ENCODE results near the gene ASIC1. TPM values are rescaled to one million over a fixed set of nuclear protein-coding genes. Genes with fewer than 3 reads are reported as not detected.
A peak's percentile ranks its signal among the peaks of the same experiment; 100 is the strongest.

The ASIC1 gene
- total RNA-seq, 1 donor from 2014 or later = 4.5 TPM

DNA sequence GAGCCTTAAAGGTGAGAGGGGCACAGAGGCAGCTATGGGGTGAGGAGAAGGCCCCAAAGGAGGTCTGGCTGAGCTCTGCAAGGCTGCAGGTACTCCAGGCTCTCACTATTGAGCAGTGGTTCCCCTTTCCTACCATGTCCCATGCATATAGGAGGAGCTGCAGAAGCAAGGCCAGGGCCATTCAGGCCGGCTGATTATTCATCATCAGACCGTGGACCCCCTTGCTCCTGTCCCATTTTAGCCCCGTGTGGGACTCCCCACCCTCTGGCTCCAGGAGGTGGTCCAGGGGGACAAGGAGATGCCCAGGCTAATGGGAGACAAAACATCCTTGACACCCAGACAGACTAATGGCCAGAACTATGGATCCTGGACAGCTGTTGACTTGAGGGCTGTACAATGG is 49.5 kb downstream of the ASIC1 start:
- DNase-seq (ENCODE audit: low read depth) = no peak

DNA sequence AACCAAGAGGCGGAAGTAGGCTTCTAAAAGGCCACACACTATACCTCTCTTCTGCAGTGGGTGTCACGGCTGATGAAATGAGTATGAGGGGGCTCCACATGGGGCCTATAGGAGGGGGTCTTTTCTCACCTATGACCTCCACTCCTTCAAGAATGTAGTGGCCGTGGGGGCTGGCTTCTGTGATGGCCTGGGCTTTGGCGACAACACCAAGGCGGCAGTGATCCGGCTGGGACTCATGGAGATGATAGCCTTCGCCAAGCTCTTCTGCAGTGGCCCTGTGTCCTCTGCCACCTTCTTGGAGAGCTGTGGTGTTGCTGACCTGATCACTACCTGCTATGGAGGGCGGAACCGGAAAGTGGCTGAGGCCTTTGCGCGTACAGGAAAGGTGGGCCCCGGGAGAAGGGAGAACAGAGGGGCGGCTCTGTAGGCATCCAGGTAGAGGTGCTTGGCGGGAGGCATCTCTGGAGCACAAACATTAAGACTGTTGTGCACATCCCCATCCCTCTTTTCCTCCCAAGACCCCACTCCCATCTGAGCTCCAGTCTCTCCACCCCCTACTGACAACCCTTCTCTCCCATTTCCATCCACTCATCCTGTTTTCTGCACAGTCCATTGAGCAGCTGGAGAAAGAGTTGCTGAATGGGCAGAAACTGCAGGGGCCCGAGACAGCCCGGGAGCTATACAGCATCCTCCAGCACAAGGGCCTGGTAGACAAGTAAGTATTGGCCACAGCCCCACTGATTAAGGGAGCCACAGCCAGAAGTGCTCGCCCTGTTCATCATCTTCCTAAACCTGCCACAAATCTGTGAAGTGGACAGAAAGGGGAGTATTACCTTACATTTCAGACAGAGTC is 50.2 kb downstream of the ASIC1 start:
- DNase-seq (ENCODE audit: low read depth) = no peak

DNA sequence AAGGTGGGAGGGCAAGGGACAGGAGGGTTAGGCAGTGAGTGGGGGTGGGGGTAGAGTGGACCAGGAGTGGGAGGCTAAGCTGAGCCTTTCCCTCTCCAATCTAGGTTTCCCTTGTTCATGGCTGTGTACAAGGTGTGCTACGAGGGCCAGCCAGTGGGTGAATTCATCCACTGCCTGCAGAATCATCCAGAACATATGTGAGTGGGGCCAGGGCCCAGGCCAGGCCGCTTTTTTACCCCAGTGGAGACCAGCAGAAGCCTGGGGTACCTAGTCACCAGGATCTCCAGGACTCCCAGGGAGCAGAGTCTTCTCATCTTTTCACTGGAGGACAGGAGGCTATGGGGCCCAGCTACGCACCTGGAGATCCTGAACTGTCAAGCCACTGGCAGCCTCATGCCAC is 51.9 kb downstream of the ASIC1 start:
- DNase-seq (ENCODE audit: low read depth) = no peak

DNA sequence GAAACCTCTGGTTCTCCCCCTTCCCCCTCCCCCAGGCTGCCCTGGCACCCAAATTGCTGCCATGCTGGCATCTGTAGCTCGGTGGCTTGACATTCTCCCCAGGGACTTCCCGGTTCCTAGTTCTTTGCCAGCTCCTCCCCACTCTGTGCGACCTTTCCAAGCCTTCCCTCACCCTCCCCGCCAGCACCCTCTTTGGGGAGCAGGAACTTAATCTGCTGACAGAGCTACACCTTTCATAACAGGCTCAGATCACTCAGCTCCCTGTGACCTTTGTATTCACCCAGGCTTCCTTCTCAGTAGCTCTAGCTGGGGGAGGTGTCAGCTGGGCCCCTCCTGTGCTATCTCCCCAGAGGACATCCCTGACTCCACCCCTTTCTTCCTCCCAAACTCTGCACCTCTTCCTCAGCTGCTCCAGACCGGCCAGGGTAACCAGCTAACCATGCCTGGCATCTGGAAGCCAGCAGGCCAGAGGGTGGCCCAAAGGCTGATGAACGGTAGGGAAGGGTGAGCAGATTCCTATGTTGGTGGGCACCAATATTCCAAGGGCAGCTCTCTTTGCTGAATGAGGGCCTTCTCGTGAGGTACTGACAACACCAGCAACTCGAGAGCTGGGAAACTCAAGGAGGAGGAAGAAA is 52.8 kb downstream of the ASIC1 start:
- peak; percentile 76 for DNase-seq (ENCODE audit: low read depth)

DNA sequence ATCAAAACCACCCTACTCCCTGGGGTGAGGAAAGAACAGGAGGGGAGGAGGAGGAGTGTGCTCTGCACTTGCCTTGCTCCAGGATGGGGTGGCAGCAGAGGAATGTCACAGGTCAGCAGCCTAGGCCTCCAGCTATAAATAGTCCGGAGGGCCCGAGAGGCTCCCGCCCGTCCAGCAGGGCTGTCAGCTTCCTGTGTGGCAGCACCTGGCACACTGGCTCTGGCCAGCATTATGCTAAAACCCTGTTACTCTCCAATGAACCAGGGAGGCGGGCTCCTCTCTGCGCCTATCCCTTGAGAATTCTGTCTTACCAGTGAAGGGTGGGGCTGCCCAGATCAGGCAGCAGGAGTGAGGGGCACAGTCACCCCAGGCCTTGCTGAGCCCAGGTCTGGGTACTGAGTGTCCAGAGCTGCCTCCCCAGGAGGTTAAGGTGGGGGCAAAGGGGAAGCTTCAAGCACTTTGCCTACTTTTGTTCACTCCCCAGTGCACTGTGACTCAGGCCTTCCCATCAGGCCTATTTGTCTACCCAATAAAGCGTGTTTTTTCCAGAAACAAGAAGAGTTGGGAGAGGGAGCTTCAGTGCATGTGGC is 53.5 kb downstream of the ASIC1 start:
- DNase-seq (ENCODE audit: low read depth) = peak; percentile 93

DNA sequence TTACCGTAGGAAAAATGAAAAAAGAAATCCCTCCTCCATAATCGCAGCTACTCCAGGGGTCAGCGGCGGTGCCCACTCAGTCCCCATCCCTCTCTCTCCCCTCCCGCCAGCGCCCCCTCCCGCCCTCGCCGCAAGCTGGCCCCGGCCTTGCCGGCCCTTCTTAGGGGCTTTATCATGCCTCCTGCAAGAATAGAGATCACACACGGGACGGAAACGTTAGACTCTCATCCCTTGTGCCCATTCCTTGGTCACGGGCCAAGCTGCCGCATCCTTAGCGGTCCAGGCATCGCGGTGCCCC is 53.9 kb downstream of the ASIC1 start:
- no peak for DNase-seq (ENCODE audit: low read depth)

DNA sequence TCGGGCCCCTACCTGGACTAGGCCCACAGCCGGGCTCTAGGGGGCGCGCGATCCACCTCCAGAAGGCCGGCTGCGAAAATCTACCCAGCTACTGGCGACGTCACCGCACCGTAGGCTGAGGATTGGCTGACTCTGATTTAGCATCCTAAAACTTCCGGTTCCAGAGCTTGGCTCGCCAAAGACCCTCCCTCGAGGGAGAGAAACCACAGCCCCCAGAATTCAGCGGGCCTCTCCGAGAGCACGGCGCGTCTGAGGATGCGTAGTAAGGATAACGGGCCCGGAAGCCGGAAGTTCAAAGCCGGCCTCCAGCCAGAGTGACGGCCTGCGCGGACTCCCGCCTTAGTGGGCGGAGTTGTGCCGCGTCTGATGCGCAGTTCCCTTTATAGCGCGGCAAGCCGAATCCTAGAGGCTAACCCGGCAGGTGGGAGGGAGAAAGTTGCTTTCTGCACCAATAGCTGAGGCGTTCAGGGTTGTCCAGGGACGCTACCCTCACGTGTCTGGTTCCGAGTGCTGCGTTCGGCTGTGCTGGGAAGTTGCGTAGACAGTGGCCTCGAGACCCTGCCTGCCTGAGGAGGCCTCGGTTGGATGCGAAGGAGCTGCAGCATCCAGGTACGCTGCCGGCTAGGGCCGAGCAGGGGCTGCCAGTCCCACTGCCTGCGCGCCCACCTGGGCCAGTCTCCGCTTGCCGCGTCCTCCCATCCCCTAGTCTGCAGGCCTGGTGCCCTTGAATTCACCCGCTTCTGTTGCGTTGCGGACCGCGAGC is 54.5 kb downstream of the ASIC1 start, which contains the start of gene COX14:
Gene COX14, plus strand, starts transcription at position 544 of the 763 bp plus-strand sequence. CDS start 7,808 bp downstream, outside the sequence.
- peak; percentile 100 for DNase-seq (ENCODE audit: low read depth)

DNA sequence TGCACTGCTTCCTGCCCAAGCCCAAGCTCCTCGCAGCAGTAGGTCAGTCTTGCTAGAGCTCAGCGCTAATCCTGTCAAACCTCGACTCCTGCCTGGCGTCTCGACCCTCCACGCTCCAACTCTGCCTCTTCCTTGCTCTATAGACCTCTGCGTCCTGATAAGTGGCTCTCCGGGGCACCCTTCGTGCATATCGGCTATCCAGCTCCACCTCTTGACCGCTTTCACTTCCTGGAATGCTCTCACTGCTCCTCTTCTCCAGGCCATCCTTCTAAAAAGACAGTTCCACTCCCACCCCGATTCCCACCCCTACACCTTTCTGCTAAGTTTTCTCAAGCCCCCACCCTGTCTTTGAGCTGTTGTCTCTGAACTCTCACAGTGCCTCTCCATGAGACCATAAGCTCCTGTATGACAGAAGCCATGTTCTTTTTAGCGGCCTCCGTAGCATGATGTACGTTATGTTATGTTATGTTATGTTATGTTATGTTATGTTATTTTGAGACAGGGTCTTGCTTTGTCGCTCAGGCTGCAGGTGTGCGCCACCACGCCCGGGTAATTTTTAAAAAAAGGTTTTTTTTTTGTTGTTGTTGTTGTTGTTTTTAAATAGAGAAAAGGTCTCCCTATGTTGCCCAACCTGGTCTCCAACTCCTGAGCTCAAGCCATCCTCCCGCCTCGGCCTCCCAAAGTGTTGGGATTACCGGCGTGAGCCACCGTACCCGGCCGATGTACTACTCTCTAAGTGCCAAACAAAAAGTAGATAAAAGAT is 55.2 kb downstream of the ASIC1 start:
- no peak for DNase-seq (ENCODE audit: low read depth)

DNA sequence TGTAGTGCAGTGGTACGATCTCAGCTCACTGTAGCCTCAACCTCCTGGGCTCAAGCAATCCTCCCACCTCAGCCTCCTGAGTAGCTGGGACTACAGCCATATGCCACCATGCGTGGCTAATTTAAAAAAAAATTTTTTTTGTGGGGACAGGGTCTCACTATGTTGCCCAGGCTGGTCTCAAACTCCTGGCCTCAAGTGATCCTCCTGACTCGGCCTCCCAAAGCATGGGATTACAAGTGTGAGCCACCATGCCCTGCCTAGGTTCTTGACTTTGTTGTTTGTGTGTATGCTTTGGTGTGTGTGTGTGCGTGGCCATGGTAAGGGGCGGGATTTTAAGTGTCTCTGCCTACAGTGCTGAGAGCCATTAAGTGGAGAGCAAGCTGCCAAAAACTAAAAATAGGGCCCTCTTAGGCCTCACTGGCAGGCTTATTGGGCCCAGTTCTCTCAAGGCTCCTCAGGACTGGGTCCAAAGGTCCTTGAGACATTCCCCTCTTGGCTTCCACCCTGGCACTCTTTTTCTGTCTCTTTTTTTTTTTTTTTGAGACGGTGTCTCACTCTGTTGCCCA is 59.7 kb downstream of the ASIC1 start:
- no peak for DNase-seq (ENCODE audit: low read depth)

DNA sequence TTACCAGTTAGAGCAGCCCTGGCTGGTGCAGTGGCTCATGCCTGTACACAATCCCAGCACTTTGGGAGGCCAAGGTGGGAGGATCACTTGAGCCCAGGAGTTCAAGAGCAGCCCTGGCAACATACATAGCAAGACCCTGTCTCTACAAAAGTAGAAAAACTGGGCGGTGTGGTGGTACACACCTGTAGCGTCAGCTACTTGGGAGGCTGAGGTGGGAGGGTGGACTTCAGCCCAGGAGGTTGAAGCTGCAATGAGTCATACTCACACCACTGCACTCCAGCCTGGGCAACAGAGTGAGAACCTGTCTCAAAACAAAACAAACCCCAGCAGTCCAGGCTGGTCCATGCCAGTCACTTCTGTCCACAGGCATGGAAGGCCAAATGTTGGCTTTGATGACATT is 62.0 kb downstream of the ASIC1 start:
- DNase-seq (ENCODE audit: low read depth) = no peak

DNA sequence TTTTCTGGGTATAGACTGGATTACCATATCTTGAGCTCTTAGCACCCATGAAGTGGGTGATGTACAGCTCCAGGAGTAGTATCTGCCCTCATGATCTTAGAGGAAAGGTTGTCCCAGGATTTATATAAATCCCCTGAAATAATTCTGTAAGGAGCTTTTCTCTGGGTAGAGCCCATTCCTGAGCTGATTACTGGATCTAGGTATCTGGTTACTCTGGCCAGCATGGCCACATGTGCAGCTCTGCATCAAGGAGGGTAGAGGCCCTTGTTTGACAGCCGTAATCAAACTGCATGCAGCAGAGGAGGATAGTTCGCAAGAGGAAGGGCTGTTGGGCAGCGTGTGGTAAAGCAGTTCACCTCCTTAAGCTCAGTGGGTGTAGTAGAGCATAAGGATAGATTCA is 63.1 kb downstream of the ASIC1 start:
- no peak for DNase-seq (ENCODE audit: low read depth)

DNA sequence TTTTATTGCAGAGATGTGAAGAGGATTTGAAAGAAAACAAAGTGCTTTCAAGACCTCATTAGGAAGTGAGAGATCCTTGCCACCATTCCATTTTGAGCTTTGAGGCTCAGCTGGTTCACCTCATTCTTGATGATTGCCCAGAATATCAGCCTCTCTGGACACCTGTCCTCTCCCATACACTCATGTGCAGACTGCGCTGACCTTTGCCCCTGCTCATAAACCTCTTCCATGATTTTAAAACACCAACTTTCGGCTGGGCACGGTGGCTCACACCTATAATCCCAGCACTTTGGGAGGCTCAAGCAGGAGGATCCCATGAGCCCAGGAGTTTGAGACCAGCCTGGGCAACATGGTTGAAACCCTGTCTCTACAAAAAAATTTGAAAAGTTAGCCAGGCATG is 63.6 kb downstream of the ASIC1 start:
- no peak for DNase-seq (ENCODE audit: low read depth)

DNA sequence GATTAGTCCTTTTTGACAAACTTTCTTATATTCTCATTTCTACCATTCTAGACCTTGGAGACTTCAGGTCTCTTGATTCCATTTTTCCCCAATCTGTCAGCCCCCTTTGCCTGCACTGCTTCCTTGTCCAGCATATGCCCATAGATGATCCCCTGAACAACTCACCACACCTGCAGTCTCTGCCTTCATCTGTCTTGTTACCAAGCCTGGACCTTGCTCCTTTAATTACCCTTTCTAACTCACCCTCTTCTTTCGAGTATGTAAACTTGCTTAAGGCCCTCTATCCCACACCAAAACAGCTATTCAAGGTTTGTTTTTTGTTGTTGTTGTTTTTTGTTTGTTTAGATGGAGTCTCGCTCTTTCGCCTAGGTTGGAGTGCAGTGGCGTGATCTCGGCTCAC is 64.2 kb downstream of the ASIC1 start:
- no peak for DNase-seq (ENCODE audit: low read depth)

DNA sequence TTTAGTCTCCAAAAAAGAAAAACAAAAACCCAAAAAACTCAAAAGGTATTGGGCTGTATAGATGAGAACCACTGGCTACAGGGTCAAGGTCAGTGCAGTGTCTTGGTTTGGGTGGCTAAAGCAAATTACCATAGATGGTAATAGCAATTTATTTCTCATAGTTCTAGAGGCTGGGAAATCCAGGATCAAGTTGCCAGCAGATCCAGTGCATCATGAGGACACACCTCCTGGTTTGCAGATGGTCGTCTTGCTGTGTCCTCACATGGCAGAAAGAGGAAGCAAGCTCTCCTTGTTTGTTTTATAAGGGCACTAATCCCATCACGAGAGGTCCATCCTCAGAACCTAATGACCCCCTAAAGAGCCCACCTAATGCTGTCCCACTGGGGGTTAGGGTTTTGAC is 65.8 kb downstream of the ASIC1 start:
- no peak for DNase-seq (ENCODE audit: low read depth)

DNA sequence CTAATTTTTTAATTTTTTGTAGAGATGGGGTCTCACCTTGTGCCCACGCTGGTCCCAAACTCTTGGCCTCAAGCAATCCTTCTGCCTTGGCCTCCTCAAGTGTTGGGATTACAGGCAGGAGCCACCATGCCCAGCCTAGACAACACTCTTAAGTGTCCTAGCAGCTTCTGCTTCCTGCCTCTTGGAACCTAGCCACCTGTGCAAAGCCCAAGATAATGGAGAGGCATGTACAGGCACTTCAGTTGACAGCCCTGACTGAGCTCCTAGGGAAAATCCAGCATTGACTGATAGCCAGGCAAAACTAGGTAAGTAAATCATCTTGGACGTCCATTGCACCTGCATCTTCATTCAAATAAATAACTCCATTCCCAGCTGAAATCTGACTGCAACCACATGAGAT is 70.2 kb downstream of the ASIC1 start:
- no peak for DNase-seq (ENCODE audit: low read depth)

DNA sequence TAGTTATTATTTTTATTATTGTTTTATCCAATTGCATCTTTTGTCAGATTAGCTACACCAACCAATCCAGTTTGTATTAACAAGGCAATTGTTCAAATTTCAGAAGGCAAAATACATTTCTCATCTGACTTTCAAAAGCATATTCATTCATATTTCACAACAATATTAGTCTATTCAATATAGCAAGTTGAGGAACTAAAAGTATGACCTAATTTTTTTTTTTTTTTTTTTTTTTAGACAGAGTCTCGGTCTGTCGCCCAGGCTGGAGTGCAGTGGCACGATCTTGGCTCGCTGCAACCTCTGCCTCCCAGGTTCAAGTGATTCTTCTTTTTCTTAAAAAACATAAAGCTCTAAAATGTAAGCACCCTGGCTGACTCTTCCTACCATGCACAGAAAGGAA is 71.9 kb downstream of the ASIC1 start:
- no peak for DNase-seq (ENCODE audit: low read depth)

DNA sequence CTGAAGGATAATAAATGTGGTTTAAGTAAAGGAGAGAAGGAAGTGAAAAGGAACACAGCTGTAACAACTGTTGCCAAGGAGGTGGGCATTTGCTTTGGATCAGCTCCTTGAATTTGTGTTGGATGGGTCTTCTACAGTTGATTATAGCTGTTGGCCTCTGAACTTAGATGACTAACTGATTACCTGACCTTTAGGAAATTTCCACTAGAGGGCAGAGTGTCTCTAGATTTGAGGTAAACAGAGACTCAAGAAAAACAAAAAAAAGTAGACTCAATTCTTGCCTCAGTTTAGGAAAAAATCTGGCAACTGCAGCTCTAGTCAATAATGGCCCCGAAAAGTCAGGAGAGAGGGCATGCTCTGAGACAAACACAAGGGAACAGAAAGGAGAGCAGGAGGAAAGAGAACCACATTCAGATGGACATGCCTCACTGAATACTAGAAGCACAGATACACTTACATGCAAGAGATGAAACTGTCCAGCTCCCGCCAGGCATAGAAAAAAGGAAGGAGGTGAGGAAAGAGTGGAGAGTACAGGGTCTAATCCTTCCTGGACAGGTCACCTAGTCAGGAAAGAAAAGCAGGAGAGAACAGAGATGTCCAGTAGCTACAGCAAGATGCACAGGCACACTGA is 75.2 kb downstream of the ASIC1 start:
- peak; percentile 54 for DNase-seq (ENCODE audit: low read depth)

Data from myocyte (in vitro differentiated cells).